Renal pelvis (tissue), 4 donors: ENCODE data around the gene ODAD4. TPM values are rescaled to one million over a fixed set of nuclear protein-coding genes. Genes with fewer than 3 reads are reported as not detected.
A peak's percentile ranks its signal among the peaks of the same experiment; 100 is the strongest.

Experiments
- DNase-seq: peaks from one replicate; pipeline ENCODE4 v3.0.0-alpha.2; 2013
- polyA plus RNA-seq, 3 donors: library from polyadenylated mRNA; unstranded; fragments of 120-200 nt; gene quantifications; one replicate each; pipeline ENCODE4 v1.2.1, GENCODE V29; 2013; ENCODE audit not compliant: insufficient read length in 3 of 3

The ODAD4 gene
- polyA plus RNA-seq, 3 donors, result 5.9 to 8.6 (median 7.6) TPM

GRCh38 chr17:41937970-41938954 is 7.8 kb downstream of the ODAD4 start:
- no peak for DNase-seq

- DNase-seq, result no peak
Observed at GRCh38 chr17:41939044-41939692, 8.8 kb downstream of the ODAD4 start.

GRCh38 chr17:41939693-41940090 is 9.3 kb downstream of the ODAD4 start:
- DNase-seq, result no peak

- DNase-seq, result no peak
Observed at GRCh38 chr17:41941168-41941567, 10.8 kb downstream of the ODAD4 start.

GRCh38 chr17:41942626-41943373 is 12.4 kb downstream of the ODAD4 start:
- DNase-seq, result no peak

GRCh38 chr17:41943492-41943891 is 13.1 kb downstream of the ODAD4 start:
- no peak for DNase-seq

GRCh38 chr17:41944943-41945342 is 14.5 kb downstream of the ODAD4 start:
- DNase-seq, result no peak

- DNase-seq, result no peak
Observed at GRCh38 chr17:41948762-41949460, 18.5 kb downstream of the ODAD4 start.

- DNase-seq, result no peak
Observed at GRCh38 chr17:41956522-41956921, 26.1 kb downstream of the ODAD4 start.

- no peak for DNase-seq
Observed at GRCh38 chr17:41957031-41957868, 26.8 kb downstream of the ODAD4 start.

- no peak for DNase-seq
Observed at GRCh38 chr17:41957869-41958439, 27.5 kb downstream of the ODAD4 start.

GRCh38 chr17:41959030-41959335 is 28.6 kb downstream of the ODAD4 start:
- DNase-seq, result no peak

- DNase-seq, result no peak
Observed at GRCh38 chr17:41959336-41960095, 29.1 kb downstream of the ODAD4 start.

- no peak for DNase-seq
Observed at GRCh38 chr17:41962111-41962510, 31.7 kb downstream of the ODAD4 start.

- DNase-seq, result no peak
Observed at GRCh38 chr17:41962768-41963434, 32.5 kb downstream of the ODAD4 start.

- no peak for DNase-seq
Observed at GRCh38 chr17:41965694-41966462, 35.5 kb downstream of the ODAD4 start.

- DNase-seq, result peak; percentile 90
Observed at GRCh38 chr17:41966463-41967140, 36.2 kb downstream of the ODAD4 start, which contains the start of gene CNP. Gene CNP (plus strand): TSS chr17:41966795. CDS start chr17:41966885, 90 bp downstream.
